Liver (tissue), 9 donors: ENCODE data around the gene TMCO4. TPM values are rescaled to one million over a fixed set of nuclear protein-coding genes. Genes with fewer than 3 reads are reported as not detected.

Experiments used
- DNase-seq: peaks from one replicate; pipeline ENCODE4 v3.0.0-alpha.2; 2017; ENCODE audit warnings: low spot score
- H3K27ac ChIP-seq, 2 donors: one replicate each; pipeline ENCODE4 v1.7.0; 2013; ENCODE audit warnings: inconsistent platforms in 2 of 2, low read length in 2 of 2, control low read depth in 1 of 2, low read depth in 1 of 2, mild to moderate bottlenecking in 1 of 2
- H3K27me3 ChIP-seq, 4 donors: one replicate each; pipeline versions ENCODE4 v1.6.1 to v1.7.0; 2013; ENCODE audit warnings: low read length in 3 of 4, inconsistent platforms in 1 of 4, mild to moderate bottlenecking in 1 of 4, moderate library complexity in 1 of 4; ENCODE audit not compliant: control insufficient read depth in 4 of 4, insufficient read depth in 4 of 4
- H3K36me3 ChIP-seq, 4 donors: one replicate each; pipeline versions ENCODE4 v1.6.1 to v1.7.0; 2013; ENCODE audit warnings: low read length in 3 of 4, mild to moderate bottlenecking in 3 of 4, low read depth in 1 of 4, moderate library complexity in 1 of 4; ENCODE audit not compliant: control insufficient read depth in 4 of 4, insufficient read depth in 3 of 4
- H3K4me1 ChIP-seq, 4 donors: one replicate each; pipeline versions ENCODE4 v1.6.1 to v1.7.0; 2013; ENCODE audit warnings: low read length in 3 of 4, mild to moderate bottlenecking in 3 of 4, moderate library complexity in 1 of 4; ENCODE audit not compliant: control insufficient read depth in 4 of 4, insufficient read depth in 4 of 4
- H3K4me3 ChIP-seq, 3 donors: one replicate each; pipeline versions ENCODE4 v1.6.1 to v1.7.0; 2013; ENCODE audit warnings: low read length in 3 of 3, control low read depth in 1 of 3, low read depth in 1 of 3, mild to moderate bottlenecking in 1 of 3
- H3K9ac ChIP-seq, 2 donors: one replicate each; pipeline ENCODE4 v1.7.0; 2013; ENCODE audit warnings: low read length in 2 of 2, mild to moderate bottlenecking in 2 of 2, moderate library complexity in 2 of 2, control low read depth in 1 of 2, low read depth in 1 of 2
- H3K9me3 ChIP-seq, 4 donors: one replicate each; pipeline versions ENCODE4 v1.6.1 to v1.7.0; 2013; ENCODE audit warnings: low read length in 3 of 4; ENCODE audit not compliant: control insufficient read depth in 4 of 4
- ATF3 ChIP-seq: IDR thresholded peaks from 2 replicates; pipeline ENCODE4 v1.6.1; 2016; ENCODE audit warnings: antibody characterized with exemption
- EGR1 ChIP-seq, 2 donors: IDR thresholded peaks; 2 replicates each; pipeline ENCODE4 v1.6.1; 2016 to 2018; ENCODE audit warnings: antibody characterized with exemption in 2 of 2, low read depth in 2 of 2
- FOXA1 ChIP-seq: IDR thresholded peaks from 2 replicates; pipeline ENCODE4 v1.6.1; 2016; ENCODE audit warnings: antibody characterized with exemption
- GABPA ChIP-seq, 2 donors: IDR thresholded peaks in 1 of 2; conservative IDR thresholded peaks in 1 of 2; 2 replicates each; pipeline ENCODE4 v1.6.1; 2016; ENCODE audit warnings: antibody characterized with exemption in 2 of 2, mild to moderate bottlenecking in 1 of 2, moderate library complexity in 1 of 2
- HNF4A ChIP-seq, 2 donors: conservative IDR thresholded peaks; 2 replicates each; pipeline ENCODE4 v1.6.1; 2016; ENCODE audit warnings: antibody characterized with exemption in 2 of 2, mild to moderate bottlenecking in 2 of 2
- HNF4G ChIP-seq: IDR thresholded peaks from 2 replicates; pipeline ENCODE4 v1.6.1; 2016; ENCODE audit warnings: antibody characterized with exemption
- RAD21 ChIP-seq, 2 donors: IDR thresholded peaks; 2 replicates each; pipeline ENCODE4 v1.6.1; 2016; ENCODE audit warnings: antibody characterized with exemption in 2 of 2, mild to moderate bottlenecking in 2 of 2
- RXRA ChIP-seq, 2 donors: IDR thresholded peaks; 2 replicates each; pipeline ENCODE4 v1.6.1; 2017 to 2018; ENCODE audit warnings: antibody characterized with exemption in 2 of 2, mild to moderate bottlenecking in 1 of 2
- SP1 ChIP-seq: IDR thresholded peaks from 2 replicates; pipeline ENCODE4 v1.6.1; 2018; ENCODE audit warnings: antibody characterized with exemption, mild to moderate bottlenecking
- TAF1 ChIP-seq: conservative IDR thresholded peaks from 2 replicates; pipeline ENCODE4 v1.6.1; 2016; ENCODE audit warnings: antibody characterized with exemption, mild to moderate bottlenecking
- YY1 ChIP-seq: IDR thresholded peaks from 2 replicates; pipeline ENCODE4 v1.6.1; 2016; ENCODE audit warnings: antibody characterized with exemption, mild to moderate bottlenecking
- ZBTB33 ChIP-seq: IDR thresholded peaks from 2 replicates; pipeline ENCODE4 v1.6.1; 2016; ENCODE audit warnings: antibody characterized with exemption
- whole genome bisulfite sequencing: extraction: QIAGEN DNeasy Blood & Tissue Kit; methylation state at CpG from one replicate; pipeline ENCODE4 v1.1.7; 2013; 5-methylcytosine and 5-hydroxymethylcytosine counted together
- polyA plus RNA-seq, 2 donors: library from polyadenylated mRNA; stranded (reverse) in 1 of 2; unstranded in 1 of 2; fragments of 200-250 nt in 1 of 2; fragments of >200 nt in 1 of 2; fragmentation: Nextera tagmentation in 1 of 2; extraction: Ambion mirVana in 1 of 2; gene quantifications; one replicate each; pipeline versions ENCODE4 v1.2.1 to v1.2.3, GENCODE V29; 2013 to 2015
- total RNA-seq, 2 donors: library from RNA; depleted of rRNA; stranded (reverse); fragments of >200 nt; gene quantifications; one replicate each; pipeline ENCODE4 v1.2.3, GENCODE V29; 2014
- TF ChIP-seq, protein P1 (sequence below): fragments of 150-350 bp; IDR thresholded peaks from 2 replicates; pipeline ENCODE4 v1.5.1; 2017; ENCODE audit warnings: improper control_type of control experiment, low read depth, low read length; ENCODE audit not compliant: missing input control
- TF ChIP-seq, protein P2 (sequence below): IDR thresholded peaks from 2 replicates; pipeline ENCODE4 v1.6.1; 2016; ENCODE audit warnings: antibody characterized with exemption, mild to moderate bottlenecking
- TF ChIP-seq, protein P3 (sequence below): IDR thresholded peaks from 2 replicates; pipeline ENCODE4 v1.6.1; 2016; ENCODE audit warnings: antibody characterized with exemption
- donor health status: healthy.
- donor health status: healthy.
- donor health status: healthy.
- donor health status: healthy.
- donor health status: healthy.

Gene TMCO4
- total and polyA plus RNA-seq, 4 donors = 4.0 to 9.5 (median 6.0) TPM

DNA sequence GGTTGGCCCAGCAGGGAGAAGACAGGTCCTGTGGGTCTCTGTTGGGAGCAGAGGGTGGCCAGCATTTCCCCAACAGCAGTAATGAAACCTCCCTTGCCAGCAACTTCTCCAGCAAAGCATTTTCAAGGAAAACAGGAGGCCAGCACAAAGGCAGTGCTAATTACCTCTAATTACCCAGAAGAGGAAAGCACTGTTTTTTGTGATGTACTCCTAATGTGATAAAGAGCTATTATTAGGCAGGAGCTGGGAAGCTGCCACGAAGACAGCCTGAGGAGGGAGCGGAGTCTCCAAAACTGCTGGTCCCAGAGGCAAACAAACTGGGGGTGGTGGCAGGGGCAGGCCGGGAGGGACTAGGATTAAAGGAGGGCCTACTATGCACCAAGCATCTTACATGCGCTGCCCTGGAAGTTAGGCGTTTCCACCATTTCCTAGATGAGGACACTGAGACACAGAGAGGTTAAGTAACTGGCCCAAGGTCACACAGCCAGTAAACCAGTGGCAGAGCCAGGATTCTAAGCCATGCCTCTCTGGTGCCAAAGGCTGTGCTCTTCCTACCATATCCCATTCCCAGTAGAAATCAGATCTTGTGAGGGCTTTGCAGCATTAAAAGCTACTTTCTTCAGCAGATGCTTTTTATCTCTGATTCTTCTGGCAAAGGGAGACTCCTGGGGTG lies 110.5 kb downstream of the TMCO4 start:
- no peak overlapping the region for H3K9ac ChIP-seq
- no peaks in the 10 kb centered on the region for H3K4me1 ChIP-seq
- H3K9me3 ChIP-seq = no peaks in the 10 kb centered on the region
- H3K36me3 ChIP-seq = peaks cover 0 to 15% (median 5%) of the 10 kb centered on the region in 4 donors
- H3K27me3 ChIP-seq = no peaks in the 10 kb centered on the region
- H3K27ac ChIP-seq = no peak overlapping the region
- TF ChIP-seq, protein P1, sequence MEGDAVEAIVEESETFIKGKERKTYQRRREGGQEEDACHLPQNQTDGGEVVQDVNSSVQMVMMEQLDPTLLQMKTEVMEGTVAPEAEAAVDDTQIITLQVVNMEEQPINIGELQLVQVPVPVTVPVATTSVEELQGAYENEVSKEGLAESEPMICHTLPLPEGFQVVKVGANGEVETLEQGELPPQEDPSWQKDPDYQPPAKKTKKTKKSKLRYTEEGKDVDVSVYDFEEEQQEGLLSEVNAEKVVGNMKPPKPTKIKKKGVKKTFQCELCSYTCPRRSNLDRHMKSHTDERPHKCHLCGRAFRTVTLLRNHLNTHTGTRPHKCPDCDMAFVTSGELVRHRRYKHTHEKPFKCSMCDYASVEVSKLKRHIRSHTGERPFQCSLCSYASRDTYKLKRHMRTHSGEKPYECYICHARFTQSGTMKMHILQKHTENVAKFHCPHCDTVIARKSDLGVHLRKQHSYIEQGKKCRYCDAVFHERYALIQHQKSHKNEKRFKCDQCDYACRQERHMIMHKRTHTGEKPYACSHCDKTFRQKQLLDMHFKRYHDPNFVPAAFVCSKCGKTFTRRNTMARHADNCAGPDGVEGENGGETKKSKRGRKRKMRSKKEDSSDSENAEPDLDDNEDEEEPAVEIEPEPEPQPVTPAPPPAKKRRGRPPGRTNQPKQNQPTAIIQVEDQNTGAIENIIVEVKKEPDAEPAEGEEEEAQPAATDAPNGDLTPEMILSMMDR = no peak
- TF ChIP-seq FOXA1 = no peak
- no peak for TF ChIP-seq ATF3
- no peak for TF ChIP-seq RXRA (IDR thresholded peaks at IDR 0.05)
- TF ChIP-seq, protein P2, sequence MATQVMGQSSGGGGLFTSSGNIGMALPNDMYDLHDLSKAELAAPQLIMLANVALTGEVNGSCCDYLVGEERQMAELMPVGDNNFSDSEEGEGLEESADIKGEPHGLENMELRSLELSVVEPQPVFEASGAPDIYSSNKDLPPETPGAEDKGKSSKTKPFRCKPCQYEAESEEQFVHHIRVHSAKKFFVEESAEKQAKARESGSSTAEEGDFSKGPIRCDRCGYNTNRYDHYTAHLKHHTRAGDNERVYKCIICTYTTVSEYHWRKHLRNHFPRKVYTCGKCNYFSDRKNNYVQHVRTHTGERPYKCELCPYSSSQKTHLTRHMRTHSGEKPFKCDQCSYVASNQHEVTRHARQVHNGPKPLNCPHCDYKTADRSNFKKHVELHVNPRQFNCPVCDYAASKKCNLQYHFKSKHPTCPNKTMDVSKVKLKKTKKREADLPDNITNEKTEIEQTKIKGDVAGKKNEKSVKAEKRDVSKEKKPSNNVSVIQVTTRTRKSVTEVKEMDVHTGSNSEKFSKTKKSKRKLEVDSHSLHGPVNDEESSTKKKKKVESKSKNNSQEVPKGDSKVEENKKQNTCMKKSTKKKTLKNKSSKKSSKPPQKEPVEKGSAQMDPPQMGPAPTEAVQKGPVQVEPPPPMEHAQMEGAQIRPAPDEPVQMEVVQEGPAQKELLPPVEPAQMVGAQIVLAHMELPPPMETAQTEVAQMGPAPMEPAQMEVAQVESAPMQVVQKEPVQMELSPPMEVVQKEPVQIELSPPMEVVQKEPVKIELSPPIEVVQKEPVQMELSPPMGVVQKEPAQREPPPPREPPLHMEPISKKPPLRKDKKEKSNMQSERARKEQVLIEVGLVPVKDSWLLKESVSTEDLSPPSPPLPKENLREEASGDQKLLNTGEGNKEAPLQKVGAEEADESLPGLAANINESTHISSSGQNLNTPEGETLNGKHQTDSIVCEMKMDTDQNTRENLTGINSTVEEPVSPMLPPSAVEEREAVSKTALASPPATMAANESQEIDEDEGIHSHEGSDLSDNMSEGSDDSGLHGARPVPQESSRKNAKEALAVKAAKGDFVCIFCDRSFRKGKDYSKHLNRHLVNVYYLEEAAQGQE = no peak
- TF ChIP-seq ZBTB33 = no peak
- no peak for TF ChIP-seq EGR1 (IDR thresholded peaks at IDR 0.05; ENCODE audit: low read depth in 2 of 2)
- TF ChIP-seq RAD21 (IDR thresholded peaks at IDR 0.05) = no peak
- no peak for TF ChIP-seq SP1
- no peak for TF ChIP-seq HNF4G
- TF ChIP-seq GABPA (IDR thresholded peaks at IDR 0.05 in 1 of 2, conservative IDR thresholded peaks at IDR 0.05 in 1 of 2) = no peak
- no peak for TF ChIP-seq YY1
- TF ChIP-seq, protein P3, sequence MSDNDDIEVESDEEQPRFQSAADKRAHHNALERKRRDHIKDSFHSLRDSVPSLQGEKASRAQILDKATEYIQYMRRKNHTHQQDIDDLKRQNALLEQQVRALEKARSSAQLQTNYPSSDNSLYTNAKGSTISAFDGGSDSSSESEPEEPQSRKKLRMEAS = no peak
- TF ChIP-seq TAF1 = no peak
- no peak for TF ChIP-seq HNF4A (conservative IDR thresholded peaks at IDR 0.05)
- H3K4me3 ChIP-seq = no peak overlapping the region
- WGBS = 88% methylated on average over 5 of the region's 5 CpGs
- no peak for DNase-seq
